DND-41 (cell line): Measurements from ENCODE around the gene U2SURP.

Experiments used
- CTCF ChIP-seq: IDR thresholded peaks from 2 replicates; pipeline ENCODE4 v1.5.1; 2012; ENCODE audit warnings: borderline replicate concordance, low read length, moderate library complexity, mild to moderate bottlenecking; ENCODE audit not compliant: poor library complexity, severe bottlenecking; ENCODE audit errors: extremely low read depth
- EZH2 ChIP-seq: IDR thresholded peaks from 3 replicates; pipeline ENCODE4 v1.6.1; 2012; ENCODE audit warnings: borderline replicate concordance, low read depth, mild to moderate bottlenecking, moderate library complexity, low read length, inconsistent platforms; ENCODE audit not compliant: severe bottlenecking

DNA sequence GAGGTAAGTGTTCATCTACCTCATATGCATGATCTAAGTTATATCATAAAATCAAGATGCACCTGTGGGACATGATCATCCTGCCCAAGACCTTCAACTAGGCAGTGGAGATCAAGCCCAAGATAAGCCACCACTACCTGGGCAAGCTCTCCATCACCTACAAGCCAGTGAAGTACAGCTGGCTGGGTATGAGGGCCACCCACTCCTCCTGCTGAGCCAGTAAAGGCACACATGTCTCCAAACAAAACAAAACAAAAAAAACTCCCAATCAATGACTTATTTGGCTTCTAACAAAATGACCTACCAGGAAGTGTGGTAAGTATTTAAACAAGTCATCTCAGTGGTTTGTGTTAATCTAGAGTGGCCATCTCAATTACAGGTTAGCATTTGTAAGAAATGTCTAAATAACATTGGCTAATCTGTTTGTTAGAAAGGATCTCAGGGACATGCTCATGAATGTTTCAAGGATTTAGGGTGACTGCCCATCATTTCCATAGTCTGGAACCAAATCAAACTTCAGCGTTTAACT lies 41.0 kb upstream of the U2SURP start:
- TF ChIP-seq CTCF (no peak), EZH2 (no peak)
